Tibial nerve (tissue), 4 donors: ENCODE data around the gene KAT8. TPM values are rescaled to one million over a fixed set of nuclear protein-coding genes. Genes with fewer than 3 reads are reported as not detected.

ENCODE experiments used
- DNase-seq, 2 donors: peaks; one replicate each; pipeline ENCODE4 v3.0.0-alpha.2; 2019; ENCODE audit warnings: low spot score in 2 of 2
- H3K27ac ChIP-seq, 4 donors: fragments of 200-600 bp; sonication (generic) in 3 of 4; one replicate each; pipeline ENCODE4 v1.5.1; 2017 to 2019; ENCODE audit warnings: mild to moderate bottlenecking in 1 of 4
- H3K27me3 ChIP-seq, 2 donors: fragments of 200-600 bp; sonication (generic) in 1 of 2; one replicate each; pipeline versions ENCODE4 v1.5.1 to v1.6.0; 2017 to 2019
- H3K36me3 ChIP-seq, 3 donors: fragments of 200-600 bp; sonication (generic); one replicate each; pipeline ENCODE4 v1.5.1; 2018 to 2019
- H3K4me1 ChIP-seq, 4 donors: fragments of 200-600 bp; sonication (generic) in 3 of 4; one replicate each; pipeline ENCODE4 v1.5.1; 2017 to 2019
- H3K4me3 ChIP-seq, 4 donors: fragments of 200-600 bp; sonication (generic) in 3 of 4; one replicate each; pipeline ENCODE4 v1.5.1; 2017 to 2019; ENCODE audit warnings: mild to moderate bottlenecking in 1 of 4, moderate library complexity in 1 of 4
- H3K9me3 ChIP-seq, 4 donors: fragments of 200-600 bp; sonication (generic) in 3 of 4; one replicate each; pipeline ENCODE4 v1.5.1; 2017 to 2019
- EP300 ChIP-seq, 2 donors: sonication (generic); formaldehyde crosslinking; IDR thresholded peaks; one replicate each; pipeline ENCODE4 v1.6.1; 2017; ENCODE audit warnings: antibody characterized with exemption in 2 of 2, mild to moderate bottlenecking in 1 of 2
- POLR2A ChIP-seq, 2 donors: fragments of 450-650 bp; IDR thresholded peaks; one replicate each; pipeline ENCODE4 v1.6.1; 2017; ENCODE audit warnings: antibody characterized with exemption in 2 of 2, mild to moderate bottlenecking in 2 of 2, moderate library complexity in 2 of 2
- WGBS, 2 donors: methylation state at CpG; one replicate each; pipeline ENCODE4 v1.1.5; 2018; 5-methylcytosine and 5-hydroxymethylcytosine counted together
- total RNA-seq, 4 donors: library from RNA; depleted of rRNA; stranded (reverse); fragments of >200 nt; gene quantifications; one replicate each; pipeline ENCODE4 v1.1.0, GENCODE V29; 2016
- TF ChIP-seq, protein P1 (sequence below), 5 experiments: fragments of 200-600 bp in 3 of 5; fragments of 450-650 bp in 2 of 5; sonication (generic) in 3 of 5; IDR thresholded peaks; one replicate each; pipeline ENCODE4 v1.5.1; 2016 to 2019; ENCODE audit warnings: antibody characterized with exemption in 5 of 5, mild to moderate bottlenecking in 3 of 5, moderate library complexity in 2 of 5

The KAT8 gene
- total RNA-seq, 4 donors from 2014 or later = 79.5 to 99.0 (median 92.7) TPM

GRCh38 chr16:31118223-31119155, 1.0 kb downstream of the KAT8 start:
- peaks cover 0 to 33% (median 18%) of the 10 kb centered on the region in 4 donors for H3K4me1 ChIP-seq
- peak overlapping the region; percentile 93 to 99 (median 98) for H3K27ac ChIP-seq
- TF ChIP-seq, protein P1, sequence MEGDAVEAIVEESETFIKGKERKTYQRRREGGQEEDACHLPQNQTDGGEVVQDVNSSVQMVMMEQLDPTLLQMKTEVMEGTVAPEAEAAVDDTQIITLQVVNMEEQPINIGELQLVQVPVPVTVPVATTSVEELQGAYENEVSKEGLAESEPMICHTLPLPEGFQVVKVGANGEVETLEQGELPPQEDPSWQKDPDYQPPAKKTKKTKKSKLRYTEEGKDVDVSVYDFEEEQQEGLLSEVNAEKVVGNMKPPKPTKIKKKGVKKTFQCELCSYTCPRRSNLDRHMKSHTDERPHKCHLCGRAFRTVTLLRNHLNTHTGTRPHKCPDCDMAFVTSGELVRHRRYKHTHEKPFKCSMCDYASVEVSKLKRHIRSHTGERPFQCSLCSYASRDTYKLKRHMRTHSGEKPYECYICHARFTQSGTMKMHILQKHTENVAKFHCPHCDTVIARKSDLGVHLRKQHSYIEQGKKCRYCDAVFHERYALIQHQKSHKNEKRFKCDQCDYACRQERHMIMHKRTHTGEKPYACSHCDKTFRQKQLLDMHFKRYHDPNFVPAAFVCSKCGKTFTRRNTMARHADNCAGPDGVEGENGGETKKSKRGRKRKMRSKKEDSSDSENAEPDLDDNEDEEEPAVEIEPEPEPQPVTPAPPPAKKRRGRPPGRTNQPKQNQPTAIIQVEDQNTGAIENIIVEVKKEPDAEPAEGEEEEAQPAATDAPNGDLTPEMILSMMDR (IDR thresholded peaks at IDR 0.05) = no peak
- no peak for TF ChIP-seq POLR2A (IDR thresholded peaks at IDR 0.05)
- TF ChIP-seq EP300 (IDR thresholded peaks at IDR 0.05) = peak in 1 of 2 donors; percentile 50
- DNase-seq = no peak
- WGBS, 2 donors = 48 to 56% methylated on average over 9 of the region's 9 CpGs
- H3K36me3 ChIP-seq = peaks cover 0 to 43% (median 3%) of the 10 kb centered on the region in 3 donors
- H3K9me3 ChIP-seq = no peaks in the 10 kb centered on the region
- H3K4me3 ChIP-seq = peak overlapping the region; percentile 64 to 88 (median 84)
- no peaks in the 10 kb centered on the region for H3K27me3 ChIP-seq

DNA sequence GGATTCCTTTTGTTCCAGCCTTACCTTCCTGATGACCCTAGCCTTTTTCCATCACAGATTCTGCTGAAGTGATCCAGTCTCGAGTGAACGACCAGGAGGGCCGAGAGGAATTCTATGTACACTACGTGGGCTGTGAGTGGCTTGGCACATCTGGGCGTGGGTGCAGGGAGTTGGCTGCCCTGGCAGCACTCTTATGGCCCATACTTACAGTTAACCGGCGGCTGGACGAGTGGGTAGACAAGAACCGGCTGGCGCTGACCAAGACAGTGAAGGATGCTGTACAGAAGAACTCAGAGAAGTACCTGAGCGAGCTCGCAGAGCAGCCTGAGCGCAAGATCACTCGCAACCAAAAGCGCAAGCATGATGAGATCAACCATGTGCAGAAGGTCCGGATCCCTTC, 2.7 kb downstream of the KAT8 start:
- Histone ChIP-seq H3K4me1 (peaks cover 0 to 33% (median 18%) of the 10 kb centered on the region in 4 donors), H3K27ac (peak overlapping the region in 3 of 4 donors; percentile 93 to 99 (median 98)), H3K36me3 (peaks cover 0 to 58% (median 3%) of the 10 kb centered on the region in 3 donors), H3K27me3 (no peaks in the 10 kb centered on the region), H3K9me3 (no peaks in the 10 kb centered on the region), H3K4me3 (no peak overlapping the region)
- no peak for TF ChIP-seq POLR2A (IDR thresholded peaks at IDR 0.05)
- peak in 1 of 2 donors; percentile 56 for TF ChIP-seq EP300 (IDR thresholded peaks at IDR 0.05)
- 85 to 91% methylated on average over 16 of the region's 16 CpGs for WGBS, 2 donors
- no peak for DNase-seq

DNA sequence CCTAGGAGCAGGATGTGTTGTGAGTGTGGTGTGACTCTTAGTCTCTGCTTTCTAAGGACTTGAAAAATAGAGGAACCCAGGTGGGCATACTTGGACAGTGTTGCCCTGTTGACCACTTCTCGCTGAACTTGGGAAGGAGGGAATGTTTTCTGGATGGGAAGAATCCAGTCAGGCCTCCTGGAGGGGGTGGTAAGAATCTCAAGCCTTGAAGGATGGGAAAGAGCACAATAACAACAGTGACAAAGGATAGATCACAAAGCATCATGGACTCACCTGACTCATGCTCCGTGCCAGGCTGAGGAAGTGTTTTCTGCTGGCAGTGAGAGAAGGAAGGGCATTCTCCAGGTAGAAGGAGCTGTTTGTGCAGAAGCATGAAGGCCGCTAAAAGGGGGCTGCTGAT, 8.4 kb downstream of the KAT8 start:
- Histone ChIP-seq H3K4me3 (no peak overlapping the region), H3K27ac (peak overlapping the region in 1 of 4 donors; percentile 85), H3K9me3 (no peaks in the 10 kb centered on the region), H3K4me1 (peaks cover 0 to 31% (median 2%) of the 10 kb centered on the region in 4 donors), H3K27me3 (no peaks in the 10 kb centered on the region), H3K36me3 (peaks cover 3 to 98% (median 4%) of the 10 kb centered on the region in 3 donors)
- 92 to 96% methylated on average over 3 of the region's 3 CpGs for WGBS, 2 donors
- TF ChIP-seq POLR2A (IDR thresholded peaks at IDR 0.05) (no peak), EP300 (IDR thresholded peaks at IDR 0.05) (no peak)
- TF ChIP-seq, protein P1 (IDR thresholded peaks at IDR 0.05) = no peak
- DNase-seq = no peak

- no peak for DNase-seq
- peak overlapping the region in 3 of 4 donors; percentile 77 to 85 (median 84) for H3K27ac ChIP-seq
- WGBS, 2 donors = 88 to 90% methylated on average over 13 of the region's 13 CpGs
- peaks cover 0 to 31% (median 2%) of the 10 kb centered on the region in 4 donors for H3K4me1 ChIP-seq
- H3K4me3 ChIP-seq = no peak overlapping the region
- peaks cover 0 to 98% (median 4%) of the 10 kb centered on the region in 3 donors for H3K36me3 ChIP-seq
- H3K27me3 ChIP-seq = no peaks in the 10 kb centered on the region
- H3K9me3 ChIP-seq = no peaks in the 10 kb centered on the region
- TF ChIP-seq, protein P1 (IDR thresholded peaks at IDR 0.05) = no peak
- no peak for TF ChIP-seq POLR2A (IDR thresholded peaks at IDR 0.05)
- no peak for TF ChIP-seq EP300 (IDR thresholded peaks at IDR 0.05)
Measured at GRCh38 chr16:31127182-31127581, 9.7 kb downstream of the KAT8 start.

- WGBS, 2 donors = 59 to 69% methylated on average over 11 to 13 of the region's 14 CpGs
- H3K27me3 ChIP-seq = no peaks in the 10 kb centered on the region
- TF ChIP-seq EP300 (IDR thresholded peaks at IDR 0.05) (no peak), POLR2A (IDR thresholded peaks at IDR 0.05) (no peak)
- peaks cover 0 to 31% (median 2%) of the 10 kb centered on the region in 4 donors for H3K4me1 ChIP-seq
- peaks cover 0 to 93% (median 4%) of the 10 kb centered on the region in 3 donors for H3K36me3 ChIP-seq
- H3K4me3 ChIP-seq = no peak overlapping the region
- no peak for DNase-seq
- H3K27ac ChIP-seq = peak overlapping the region; percentile 18 to 85 (median 80)
- no peaks in the 10 kb centered on the region for H3K9me3 ChIP-seq
Measured at GRCh38 chr16:31128711-31129567, 11.5 kb downstream of the KAT8 start.
